Left hindlimb (tissue), 1 donor: ENCODE results near the gene CBLC.

ENCODE experiments used
- DNase-seq: peaks from one replicate; pipeline ENCODE4 v3.0.0-alpha.2; 2018

Gene CBLC, protein sequence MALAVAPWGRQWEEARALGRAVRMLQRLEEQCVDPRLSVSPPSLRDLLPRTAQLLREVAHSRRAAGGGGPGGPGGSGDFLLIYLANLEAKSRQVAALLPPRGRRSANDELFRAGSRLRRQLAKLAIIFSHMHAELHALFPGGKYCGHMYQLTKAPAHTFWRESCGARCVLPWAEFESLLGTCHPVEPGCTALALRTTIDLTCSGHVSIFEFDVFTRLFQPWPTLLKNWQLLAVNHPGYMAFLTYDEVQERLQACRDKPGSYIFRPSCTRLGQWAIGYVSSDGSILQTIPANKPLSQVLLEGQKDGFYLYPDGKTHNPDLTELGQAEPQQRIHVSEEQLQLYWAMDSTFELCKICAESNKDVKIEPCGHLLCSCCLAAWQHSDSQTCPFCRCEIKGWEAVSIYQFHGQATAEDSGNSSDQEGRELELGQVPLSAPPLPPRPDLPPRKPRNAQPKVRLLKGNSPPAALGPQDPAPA

DNA sequence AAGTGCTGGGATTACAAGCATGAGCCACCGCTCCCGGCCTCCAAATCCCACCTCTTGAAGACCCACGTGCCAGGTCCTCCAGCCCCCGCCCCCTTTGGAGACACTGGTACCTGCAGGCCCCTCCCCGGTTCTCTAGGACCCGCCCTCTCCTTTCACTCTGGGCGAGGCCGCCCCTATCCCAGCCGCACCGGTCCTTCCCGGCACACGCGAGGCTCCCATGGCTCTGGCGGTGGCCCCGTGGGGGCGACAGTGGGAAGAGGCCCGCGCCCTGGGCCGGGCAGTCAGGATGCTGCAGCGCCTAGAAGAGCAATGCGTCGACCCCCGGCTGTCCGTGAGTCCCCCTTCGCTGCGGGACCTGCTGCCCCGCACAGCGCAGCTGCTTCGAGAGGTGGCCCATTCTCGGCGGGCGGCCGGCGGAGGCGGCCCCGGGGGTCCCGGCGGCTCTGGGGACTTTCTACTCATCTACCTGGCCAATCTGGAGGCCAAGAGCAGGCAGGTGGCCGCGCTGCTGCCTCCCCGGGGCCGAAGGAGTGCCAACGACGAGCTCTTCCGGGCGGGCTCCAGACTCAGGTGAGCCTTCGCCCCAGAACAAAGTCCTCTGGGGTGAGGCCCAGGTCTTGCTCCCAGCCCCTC is at the start of gene CBLC:
CBLC (plus strand) TSS at position 176 of the 633 bp plus-strand sequence; CDS start at position 218, 42 bp downstream.
- DNase-seq = no peak

DNA sequence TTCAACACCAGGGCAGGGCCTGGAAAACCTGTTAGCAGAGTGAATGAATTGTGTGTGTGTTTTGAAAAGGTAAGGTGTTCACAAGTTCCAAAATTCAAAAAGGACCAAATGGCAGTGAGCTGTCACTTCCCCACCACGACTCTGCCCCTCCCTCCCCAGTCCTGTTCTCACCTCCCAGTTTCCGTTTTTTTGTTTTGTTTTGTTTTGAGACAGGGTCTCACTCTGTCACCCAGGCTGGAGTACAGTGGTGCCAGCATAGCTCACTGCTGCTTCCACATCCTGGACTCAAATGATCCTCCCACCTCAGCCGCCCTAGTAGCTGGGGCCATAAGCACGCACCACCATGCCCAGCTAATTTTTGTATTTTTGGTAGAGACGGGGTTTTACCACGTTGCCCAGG is 49.5 kb upstream of the CBLC start:
- no peak for DNase-seq

DNA sequence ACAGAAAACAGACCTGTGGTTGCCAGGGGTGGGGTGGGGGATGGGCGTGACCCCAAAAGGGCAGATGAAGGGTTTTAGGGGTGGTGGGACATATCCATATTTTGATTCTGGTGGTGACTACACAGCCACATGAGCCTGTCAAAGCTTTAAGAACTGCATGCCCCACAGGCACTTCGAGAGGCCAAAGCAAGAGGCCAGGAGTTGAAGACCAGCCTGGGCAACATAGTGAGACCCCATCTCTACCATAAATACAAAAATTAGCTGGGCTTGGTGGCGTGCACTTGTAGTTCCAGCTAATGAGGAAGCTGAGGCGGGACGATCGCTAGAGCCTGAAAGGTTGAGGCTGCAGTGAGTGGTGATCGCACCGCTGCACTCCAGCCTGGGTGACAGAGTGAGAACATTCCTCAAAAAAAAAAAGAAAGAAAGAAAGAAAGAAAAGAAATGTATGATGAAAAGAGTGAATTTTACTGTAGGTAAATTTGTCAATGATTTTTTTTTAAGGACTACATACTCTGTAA is 48.1 kb upstream of the CBLC start:
- no peak for DNase-seq

DNA sequence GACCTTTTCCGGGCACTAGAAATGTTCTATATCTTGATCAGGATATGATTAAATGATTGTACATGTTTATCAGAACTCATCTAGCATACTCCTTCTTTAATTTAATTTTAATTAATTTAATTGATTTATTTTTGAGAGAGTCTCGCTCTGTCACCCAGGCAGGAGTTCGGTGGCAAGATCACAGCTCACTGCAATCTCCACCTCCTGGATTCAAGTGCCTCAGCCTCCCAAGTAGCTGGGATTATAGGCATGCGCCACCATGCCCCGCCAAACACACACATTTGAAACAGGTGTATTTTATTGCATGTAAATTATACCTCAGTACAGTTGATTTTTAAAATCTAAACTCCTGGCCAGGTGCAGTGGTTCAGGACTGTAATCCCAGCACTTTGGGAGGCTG is 46.6 kb upstream of the CBLC start:
- no peak for DNase-seq

- no peak for DNase-seq
Measured at GRCh38 chr19:44731622-44732021, 46.1 kb upstream of the CBLC start.

DNA sequence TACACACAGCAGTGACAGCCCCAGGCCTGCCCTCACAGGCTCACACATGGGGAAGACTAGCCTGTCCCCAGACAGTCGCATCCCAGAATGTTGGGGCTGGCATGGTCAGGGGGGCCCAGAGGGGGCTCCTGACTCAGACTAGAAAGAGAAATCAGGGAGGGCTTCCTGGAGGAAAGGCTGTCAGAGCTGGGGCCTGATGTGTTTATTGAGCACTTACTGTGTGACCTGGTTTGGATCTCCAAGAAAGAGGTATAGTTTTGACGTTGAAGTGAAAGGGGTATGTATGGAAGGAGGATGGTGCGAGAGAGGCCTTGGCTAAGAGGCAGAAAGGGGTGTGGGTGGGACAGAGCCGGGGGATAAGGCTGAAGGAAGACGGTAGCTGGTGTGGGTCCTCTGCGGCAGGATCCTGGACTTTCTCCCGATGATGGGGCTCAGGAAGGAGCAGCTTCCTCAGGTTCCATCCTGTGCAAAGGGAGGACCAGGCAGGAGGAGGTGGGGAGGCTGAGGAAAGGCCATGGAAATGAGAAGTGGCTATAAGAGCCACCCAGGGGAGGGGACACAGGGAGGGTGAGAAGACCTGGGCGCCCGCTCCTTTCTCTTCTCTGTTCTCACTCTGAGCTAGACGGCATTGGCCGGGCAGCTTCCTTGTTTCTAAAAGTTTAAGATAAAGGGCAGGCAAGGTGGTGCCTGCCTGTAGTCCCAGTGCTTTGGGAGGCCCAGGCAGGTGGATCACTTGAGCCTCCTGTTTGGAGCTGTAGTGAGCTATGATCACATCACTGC is 45.3 kb upstream of the CBLC start:
- no peak for DNase-seq

DNA sequence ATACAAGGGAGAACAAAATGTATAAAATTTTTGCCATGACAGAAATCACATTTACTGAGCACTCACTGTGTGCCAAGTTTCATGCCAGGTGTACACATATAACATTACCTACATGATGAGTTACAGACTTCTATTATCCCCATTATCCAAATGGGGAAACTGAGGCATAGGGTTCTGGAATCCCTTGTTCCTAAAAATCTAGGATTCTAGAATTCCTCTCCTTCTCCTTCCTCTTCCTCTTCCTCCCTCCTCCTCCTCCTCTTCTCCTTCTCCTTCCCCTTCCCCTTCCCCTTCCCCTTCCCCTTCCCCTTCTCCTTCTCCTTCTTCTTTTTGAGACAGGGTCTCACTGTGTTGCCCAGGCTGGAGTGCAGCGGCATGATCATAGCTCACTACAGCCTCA is 43.3 kb upstream of the CBLC start:
- DNase-seq = no peak

DNA sequence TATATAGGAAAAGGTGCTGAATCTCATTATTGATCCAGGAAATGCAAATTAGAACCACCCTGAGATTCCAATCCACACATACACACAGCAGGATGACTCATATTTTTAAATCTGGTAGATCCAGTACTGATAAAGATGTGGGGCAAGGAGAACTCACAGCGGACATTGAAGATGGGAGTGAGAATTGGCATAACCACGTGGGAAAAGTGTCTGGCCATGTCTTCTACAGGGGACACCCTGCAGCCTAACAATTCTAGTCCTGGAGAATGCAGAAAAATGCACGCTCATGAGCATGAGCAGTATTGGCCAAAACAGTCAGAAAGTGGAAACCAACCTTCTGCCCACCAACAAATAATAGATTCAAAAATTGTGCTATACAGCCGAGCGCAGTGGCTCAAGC is 42.7 kb upstream of the CBLC start:
- no peak for DNase-seq

DNA sequence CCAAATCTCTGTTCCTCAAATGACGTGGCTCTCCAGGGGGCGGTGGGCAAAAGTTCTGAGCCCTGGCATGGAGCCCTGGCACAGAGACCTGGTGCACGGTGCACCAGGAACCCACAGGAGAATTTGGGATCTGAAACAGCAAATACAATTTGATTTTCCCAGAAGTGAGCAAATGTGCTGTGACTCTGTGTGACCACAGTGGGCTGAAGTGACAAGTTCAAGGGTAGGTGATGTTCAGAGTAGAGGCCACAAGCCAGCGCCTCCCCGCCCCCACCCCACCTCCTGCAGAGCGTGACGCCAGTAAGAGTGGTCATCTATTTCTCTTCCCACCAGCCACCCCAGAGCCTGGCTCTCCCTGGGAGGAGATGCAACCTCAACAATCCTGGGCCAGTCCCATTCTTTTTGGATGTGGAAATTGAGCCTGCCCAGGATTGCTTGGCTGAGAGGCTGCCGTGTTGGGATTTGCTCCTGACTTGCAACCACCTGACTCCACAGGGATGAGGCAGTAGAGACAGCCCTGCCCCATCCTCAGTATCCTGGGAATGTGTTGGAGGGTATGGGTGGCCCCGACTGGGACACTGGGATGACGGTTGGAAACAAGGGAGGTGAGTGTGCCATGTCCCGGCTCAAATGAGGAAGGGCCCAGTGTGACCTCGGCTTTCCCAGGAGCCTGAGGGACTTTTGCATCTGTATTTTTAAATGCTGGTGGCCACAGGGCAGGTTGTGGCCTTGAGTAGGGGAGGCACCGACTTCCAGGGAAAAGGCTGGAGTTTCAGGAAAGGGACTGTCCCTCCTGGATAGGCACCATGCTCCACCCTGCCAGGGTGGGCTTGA is 40.2 kb upstream of the CBLC start:
- no peak for DNase-seq

DNA sequence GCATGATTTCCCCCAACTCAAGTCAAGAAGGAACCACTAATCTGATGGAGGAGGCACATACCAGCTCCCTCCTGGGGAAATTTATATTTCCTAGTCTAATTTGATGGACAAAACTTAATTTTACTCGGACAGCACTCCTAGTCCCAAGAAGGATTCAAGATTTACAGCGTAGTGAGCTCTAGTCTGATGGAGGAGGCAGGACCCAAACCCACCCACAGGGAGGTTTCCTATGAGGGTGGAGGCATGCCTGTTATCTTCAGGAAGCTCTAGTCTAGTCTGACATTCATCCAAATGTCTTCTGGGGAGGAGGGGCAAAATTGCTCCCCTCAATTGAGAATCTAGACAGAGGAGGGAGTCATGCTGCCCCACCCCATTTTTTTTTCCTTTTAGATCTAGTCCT is 39.6 kb upstream of the CBLC start:
- DNase-seq = no peak

DNA sequence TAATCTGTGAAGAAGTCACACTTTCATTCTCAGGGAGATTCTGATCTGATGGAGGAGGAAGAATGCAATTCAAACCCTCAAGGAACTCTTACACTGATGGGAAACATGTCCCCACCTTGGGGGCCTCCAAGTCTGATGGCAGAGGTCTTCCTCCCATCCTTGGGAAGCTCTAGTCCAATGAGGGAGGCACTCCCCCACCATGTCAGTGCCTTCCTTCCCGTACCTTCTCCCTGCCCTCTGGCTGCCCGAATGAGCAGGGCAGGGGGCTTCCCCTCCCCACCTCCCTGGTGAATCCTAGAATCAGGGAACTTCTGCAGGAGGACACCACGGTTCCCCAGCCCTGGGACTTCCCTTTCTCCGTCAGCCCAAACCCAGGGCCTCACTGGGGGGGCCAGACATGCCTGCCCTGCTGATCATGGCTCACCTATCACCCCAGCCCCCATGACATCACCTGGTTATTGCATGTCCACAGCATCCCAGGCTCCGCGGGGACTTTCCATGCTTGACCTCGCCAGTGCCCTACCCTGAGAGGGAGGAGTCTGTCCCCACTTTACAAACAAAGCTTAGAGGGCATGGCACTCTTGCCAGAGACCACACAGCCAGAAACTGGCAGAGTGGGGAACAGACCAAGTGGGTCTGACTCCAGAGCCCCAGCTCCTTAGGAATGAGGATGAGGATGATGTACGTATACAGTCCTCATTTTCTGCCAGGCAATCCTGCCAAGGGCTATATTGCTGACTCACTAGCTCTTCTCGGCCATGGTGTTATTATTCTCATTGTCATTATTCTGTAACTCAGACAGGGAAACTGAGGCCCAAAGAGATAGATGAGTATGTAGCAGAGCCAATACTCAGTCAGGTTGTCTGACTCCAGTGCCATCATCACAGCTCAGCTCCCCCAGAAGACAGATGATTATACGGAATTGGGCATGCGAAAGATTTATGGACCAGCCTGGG is 38.8 kb upstream of the CBLC start:
- no peak for DNase-seq

GRCh38 chr19:44740351-44740824 is 37.3 kb upstream of the CBLC start:
- DNase-seq = no peak

GRCh38 chr19:44741258-44741731 is 36.4 kb upstream of the CBLC start:
- no peak for DNase-seq

DNA sequence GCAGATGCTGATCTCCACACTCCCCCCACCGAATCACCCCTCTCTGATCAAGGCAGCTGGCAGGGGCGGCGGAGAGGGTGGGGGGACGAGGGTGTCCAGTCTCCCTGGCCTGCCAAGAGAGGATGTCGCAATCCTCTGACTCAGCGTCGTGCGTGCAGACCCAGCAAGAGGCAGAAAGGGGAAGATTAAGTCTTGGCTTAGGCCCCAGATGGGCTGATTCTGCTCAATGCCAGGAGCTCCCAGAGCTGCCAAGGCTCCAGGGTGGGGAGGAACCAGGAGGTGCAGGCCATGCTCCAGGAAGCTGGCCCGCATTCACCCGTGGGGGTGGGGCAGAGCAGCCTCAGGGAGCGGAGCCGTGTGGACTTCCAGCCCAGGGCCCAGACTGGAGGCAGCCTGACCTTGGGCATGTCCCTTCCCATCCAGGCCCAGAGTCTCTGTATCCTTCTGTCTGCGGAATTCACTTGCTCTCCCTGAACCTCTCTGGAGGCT is 35.8 kb upstream of the CBLC start:
- DNase-seq = peak; percentile 96

GRCh38 chr19:44742330-44743061 is 35.2 kb upstream of the CBLC start:
- no peak for DNase-seq

DNA sequence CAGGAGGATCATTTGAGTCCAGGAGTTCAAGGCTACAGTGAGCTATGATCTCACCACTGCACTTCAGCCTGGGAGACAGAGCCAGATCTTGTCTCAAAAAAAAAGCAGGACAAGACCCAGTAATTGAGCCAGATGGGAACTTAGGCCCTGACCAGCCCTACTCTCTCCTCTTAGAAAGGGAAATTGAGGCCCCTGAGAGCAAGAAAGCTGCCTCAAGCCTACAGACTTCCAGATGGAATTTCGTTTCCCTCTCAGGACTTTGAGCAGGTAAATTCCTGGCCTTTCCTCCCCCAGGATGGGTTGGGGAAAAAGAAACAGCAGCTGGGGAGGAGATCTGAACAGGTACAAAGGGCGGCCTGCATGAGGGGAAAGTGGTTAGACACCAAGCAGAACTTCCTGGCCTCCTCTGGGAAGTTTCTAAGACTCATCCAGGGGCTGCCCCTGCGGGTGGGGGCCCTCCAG is 32.8 kb upstream of the CBLC start:
- DNase-seq = no peak

DNA sequence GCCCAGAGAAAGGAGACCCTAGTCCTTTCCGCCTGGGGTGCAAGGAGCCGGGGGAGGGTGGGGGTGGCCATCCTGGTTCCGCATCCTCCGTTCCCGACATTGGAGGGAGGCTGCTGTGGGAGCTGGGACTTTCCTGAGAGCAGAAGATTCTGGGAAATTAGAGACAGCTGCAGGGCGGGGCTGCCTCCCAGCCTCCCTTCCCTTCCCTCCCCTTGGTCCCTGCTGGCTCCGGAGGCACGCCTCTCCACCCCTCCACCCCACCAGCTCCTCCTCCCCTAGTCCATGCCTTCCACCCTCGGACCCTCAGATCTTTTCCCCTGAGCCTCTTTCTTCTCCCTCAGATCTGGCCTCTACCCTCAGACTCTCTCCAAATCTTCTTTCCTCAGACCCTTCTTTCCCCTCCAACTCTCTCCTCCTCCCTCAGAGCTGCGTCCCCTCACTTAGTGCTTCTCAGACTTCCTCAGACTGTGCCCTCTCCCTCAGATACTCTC is 32.3 kb upstream of the CBLC start:
- peak; percentile 88 for DNase-seq

DNA sequence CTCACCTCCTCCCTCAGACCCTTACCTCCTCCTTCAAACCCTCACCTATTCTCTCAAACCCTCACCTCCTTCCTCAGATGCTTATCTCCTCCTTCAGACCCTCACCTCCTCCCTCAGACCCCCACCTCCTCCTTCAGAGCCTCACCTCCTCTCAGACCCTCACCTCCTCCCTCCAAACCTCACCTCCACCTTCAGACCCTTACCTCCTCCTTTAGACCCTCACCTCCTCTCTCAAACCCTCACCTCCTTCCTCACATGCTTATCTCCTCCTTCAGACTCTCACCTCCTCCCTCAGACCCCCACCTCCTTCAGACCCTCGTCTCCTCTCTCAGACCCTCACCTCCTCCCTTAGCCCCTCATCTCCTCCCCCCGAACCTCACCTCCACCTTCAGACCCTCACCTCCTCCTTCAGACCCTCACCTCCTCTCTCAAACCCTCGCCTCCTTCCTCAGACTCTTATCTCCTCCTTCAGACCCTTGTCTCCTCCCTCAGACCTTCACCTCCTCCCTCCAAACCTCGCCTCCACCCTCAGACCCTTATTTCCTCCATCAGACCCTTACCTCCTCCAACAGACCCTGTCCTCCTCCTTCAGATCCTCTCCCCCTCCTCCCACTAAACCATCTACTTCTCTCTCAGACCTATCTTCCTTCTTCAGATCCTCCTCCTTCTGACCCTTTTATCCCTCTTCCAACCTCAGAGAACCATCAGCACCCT is 31.6 kb upstream of the CBLC start:
- DNase-seq = no peak

GRCh38 chr19:44746616-44746945 is 31.1 kb upstream of the CBLC start:
- DNase-seq = no peak
